HL-60 (cell line): ENCODE measurements around the gene CACNA1C.

Experiments
- DNase-seq, 2 experiments: peaks; one replicate each; pipeline ENCODE4 v3.0.0-alpha.2; 2010 to 2020; ENCODE audit warnings: low read depth in 1 of 2, low spot score in 1 of 2
- H3K27ac ChIP-seq: fragments of 250-450 bp; sonication (Bioruptor Pico); replicated peaks from 2 replicates; pipeline ENCODE4 v1.5.1; 2020; ENCODE audit warnings: mild to moderate bottlenecking, moderate library complexity
- H3K27me3 ChIP-seq: fragments of 250-450 bp; sonication (Bioruptor Pico); 2 replicates; pipeline ENCODE4 v1.5.1; 2021; ENCODE audit warnings: mild to moderate bottlenecking, moderate library complexity; ENCODE audit not compliant: insufficient read depth, poor library complexity, severe bottlenecking
- H3K4me3 ChIP-seq: replicated peaks from 2 replicates; pipeline ENCODE4 v1.5.1; 2011; ENCODE audit warnings: mild to moderate bottlenecking, control low read depth, low read length; ENCODE audit not compliant: insufficient read depth
- CTCF ChIP-seq: IDR thresholded peaks from one replicate; pipeline ENCODE4 v1.5.1; 2011; ENCODE audit warnings: low read length, control low read depth, inconsistent platforms; ENCODE audit not compliant: insufficient read depth
- GABPA ChIP-seq: IDR thresholded peaks from 2 replicates; pipeline ENCODE4 v1.6.1; 2012; ENCODE audit warnings: low read depth
- POLR2AphosphoS5 ChIP-seq: IDR thresholded peaks from 2 replicates; pipeline ENCODE4 v1.6.1; 2012; ENCODE audit warnings: low read depth
- REST ChIP-seq: IDR thresholded peaks from 2 replicates; pipeline ENCODE4 v1.6.1; 2012; ENCODE audit warnings: low read depth; ENCODE audit not compliant: insufficient replicate concordance
- SPI1 ChIP-seq: IDR thresholded peaks from 2 replicates; pipeline ENCODE4 v1.6.1; 2012; ENCODE audit warnings: low read depth, mild to moderate bottlenecking, borderline replicate concordance

CACNA1C gene

GRCh38 chr12:2136901-2137300 lies 84.1 kb downstream of the CACNA1C start:
- H3K4me3 ChIP-seq = no peak overlapping the region
- H3K27me3 ChIP-seq = no peaks in the 10 kb centered on the region
- H3K27ac ChIP-seq = no peak overlapping the region
- TF ChIP-seq GABPA = no peak
- no peak for TF ChIP-seq CTCF
- TF ChIP-seq SPI1 = no peak
- TF ChIP-seq REST = no peak
- no peak for TF ChIP-seq POLR2AphosphoS5
- DNase-seq = no peak

GRCh38 chr12:2137711-2138110 lies 84.9 kb downstream of the CACNA1C start:
- no peak overlapping the region for H3K4me3 ChIP-seq
- no peak for DNase-seq
- TF ChIP-seq CTCF (no peak), SPI1 (no peak), REST (no peak), POLR2AphosphoS5 (no peak), GABPA (no peak)
- no peaks in the 10 kb centered on the region for H3K27me3 ChIP-seq
- no peak overlapping the region for H3K27ac ChIP-seq

GRCh38 chr12:2138294-2138693 lies 85.5 kb downstream of the CACNA1C start:
- H3K27ac ChIP-seq = no peak overlapping the region
- no peak for DNase-seq
- H3K4me3 ChIP-seq = no peak overlapping the region
- TF ChIP-seq SPI1 = no peak
- H3K27me3 ChIP-seq = no peaks in the 10 kb centered on the region

DNA sequence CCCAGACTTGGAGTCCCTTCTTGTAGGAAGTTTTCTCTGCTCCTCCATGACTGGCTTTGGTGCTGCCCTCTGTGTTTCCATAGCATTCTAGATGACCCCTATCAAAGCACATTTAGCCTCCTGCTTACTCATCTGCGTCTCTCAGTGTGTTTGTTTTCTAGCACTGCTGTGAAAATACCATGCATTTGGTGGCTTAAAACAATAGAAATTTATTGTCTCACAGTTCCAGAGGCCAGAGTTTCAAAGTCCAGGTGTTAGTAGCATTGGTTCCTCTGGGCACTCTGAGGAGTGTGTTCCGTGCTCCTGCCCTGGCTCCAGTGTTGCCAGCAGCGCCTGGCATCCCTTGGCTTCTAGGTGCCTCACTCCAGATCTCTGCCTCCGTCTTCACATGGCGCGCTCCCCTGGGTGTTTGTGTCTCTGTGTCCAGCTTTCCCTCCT lies 86.1 kb downstream of the CACNA1C start:
- no peak overlapping the region for H3K27ac ChIP-seq

More for the DNA sequence above, 86.1 kb downstream of the CACNA1C start:
- no peaks in the 10 kb centered on the region for H3K27me3 ChIP-seq
- no peak for DNase-seq
- no peak overlapping the region for H3K4me3 ChIP-seq
- TF ChIP-seq POLR2AphosphoS5 (no peak), GABPA (no peak), REST (no peak), SPI1 (no peak)
